ENCODE data around the gene BTC. TPM values are rescaled to one million over a fixed set of nuclear protein-coding genes. Genes with fewer than 3 reads are reported as not detected.

BTC gene
- total RNA-seq, 1 donor from 2014 or later = not detected

Other genes starting within 250 kb of the BTC start
- gene PARM1, start 138.6 kb upstream of the BTC start, total RNA-seq = 0.73 and 0.96 TPM in 2 replicates

Data from neural crest cell (in vitro differentiated cells).